Measurements from ENCODE around the gene ZNF710.

DNA sequence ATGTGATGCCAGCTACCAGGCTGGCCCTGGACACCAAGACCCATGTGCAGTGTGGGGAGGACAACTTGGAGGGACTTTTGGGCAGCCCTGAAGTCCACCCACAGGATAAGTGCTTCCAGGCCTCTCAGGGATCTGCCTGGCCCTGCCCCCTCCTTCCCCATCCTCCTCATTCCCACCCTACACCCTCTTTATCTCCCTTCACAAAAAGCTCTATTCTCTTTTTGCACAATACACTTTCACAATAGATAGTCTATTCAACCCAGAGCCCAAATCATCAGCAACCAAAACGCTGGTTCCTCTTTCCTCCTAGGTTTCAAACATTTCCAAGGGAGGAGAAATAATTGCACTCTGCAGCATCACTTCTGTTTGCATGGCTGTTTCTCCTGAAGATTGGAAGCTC, 7.8 kb upstream of the ZNF710 start:
- TF ChIP-seq TAF1 (IDR thresholded peaks at IDR 0.05; ENCODE audit: low read depth, low read length) (no peak), POLR2A (IDR thresholded peaks at IDR 0.05; ENCODE audit: low read depth, low read length) (no peak)
